Measurements from ENCODE around the gene CEP350.

The CEP350 gene

GRCh38 chr1:180155182-180155682 lies 200.6 kb downstream of the CEP350 start:
- peak overlapping the region; percentile 86 for H3K4me3 ChIP-seq (ENCODE audit: low read length)
- no peak for DNase-seq (ENCODE audit: low read depth)
- no peak for TF ChIP-seq CTCF (conservative IDR thresholded peaks at IDR 0.05; ENCODE audit: low read depth, low read length)

GRCh38 chr1:180156201-180156600 lies 201.6 kb downstream of the CEP350 start:
- no peak for DNase-seq (ENCODE audit: low read depth)
- TF ChIP-seq CTCF (conservative IDR thresholded peaks at IDR 0.05; ENCODE audit: low read depth, low read length): no peak
- H3K4me3 ChIP-seq (ENCODE audit: low read length): peak overlapping the region; percentile 86

- TF ChIP-seq CTCF (conservative IDR thresholded peaks at IDR 0.05; ENCODE audit: low read depth, low read length): no peak
- peak overlapping the region; percentile 86 for H3K4me3 ChIP-seq (ENCODE audit: low read length)
- no peak for DNase-seq (ENCODE audit: low read depth)
Measured at GRCh38 chr1:180156631-180157091, 202.1 kb downstream of the CEP350 start.

- TF ChIP-seq CTCF (conservative IDR thresholded peaks at IDR 0.05; ENCODE audit: low read depth, low read length): no peak
- DNase-seq (ENCODE audit: low read depth): no peak
- H3K4me3 ChIP-seq (ENCODE audit: low read length): peak overlapping the region; percentile 86
Measured at GRCh38 chr1:180157108-180157507, 202.5 kb downstream of the CEP350 start.

GRCh38 chr1:180157576-180158057 lies 203.0 kb downstream of the CEP350 start:
- no peak for DNase-seq (ENCODE audit: low read depth)
- no peak for TF ChIP-seq CTCF (conservative IDR thresholded peaks at IDR 0.05; ENCODE audit: low read depth, low read length)
- no peak overlapping the region for H3K4me3 ChIP-seq (ENCODE audit: low read length)

GRCh38 chr1:180158149-180159147 lies 203.8 kb downstream of the CEP350 start:
- TF ChIP-seq CTCF (conservative IDR thresholded peaks at IDR 0.05; ENCODE audit: low read depth, low read length): no peak
- no peak for DNase-seq (ENCODE audit: low read depth)
- H3K4me3 ChIP-seq (ENCODE audit: low read length): no peak overlapping the region

Measured in retinal pigment epithelial cell (primary cell).